GM18870 (cell line): ENCODE data around the gene CFAP77.

Experiments
- ATAC-seq: cut with Tn5 transposase; IDR thresholded peaks from one replicate; pipeline ENCODE4 v1.9.1; 2021; ENCODE audit warnings: moderate library complexity; ENCODE audit not compliant: unreplicated experiment

Gene CFAP77

GRCh38 chr9:132591751-132592314 lies 181.8 kb downstream of the CFAP77 start:
- no peak for ATAC-seq

DNA sequence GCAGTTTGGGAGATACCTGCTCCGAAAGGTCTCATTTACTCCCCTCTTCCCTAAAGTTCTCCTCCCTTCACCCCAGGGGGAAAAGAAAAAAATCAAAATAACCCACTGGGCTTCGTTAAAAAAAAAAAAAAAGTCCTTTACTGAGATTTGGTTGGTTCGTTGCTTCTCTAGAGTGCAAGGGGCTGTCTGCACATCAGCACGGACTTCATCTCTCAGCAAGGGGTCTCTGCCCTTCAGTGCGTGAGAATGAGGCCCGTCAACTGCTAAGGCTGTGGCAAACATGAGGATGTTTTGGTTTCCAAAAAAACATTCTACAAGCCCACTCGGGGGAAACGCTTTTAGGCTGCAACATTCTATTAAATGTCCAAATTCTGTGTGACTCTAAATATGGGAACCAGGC lies 182.4 kb downstream of the CFAP77 start:
- no peak for ATAC-seq

DNA sequence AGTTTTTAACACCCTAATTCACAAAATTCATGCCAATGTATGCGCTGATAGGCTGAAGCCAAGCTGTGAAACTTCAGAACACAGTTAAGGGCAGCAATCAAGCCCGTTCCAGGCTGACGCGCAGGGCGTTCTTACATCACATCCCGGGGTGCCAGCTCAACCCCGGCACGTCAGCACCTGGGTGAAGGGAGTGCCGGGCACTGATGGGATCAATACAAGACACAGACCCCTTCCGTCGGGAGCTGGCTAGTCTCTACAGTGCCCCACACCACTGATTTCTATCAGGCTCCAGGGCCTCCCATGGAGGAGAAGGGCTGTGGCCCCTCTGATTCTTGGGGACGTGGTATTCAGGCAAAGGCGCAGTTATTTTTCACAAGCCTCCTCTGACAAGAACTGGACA lies 184.4 kb downstream of the CFAP77 start:
- no peak for ATAC-seq

- no peak for ATAC-seq
Observed at GRCh38 chr9:132595319-132595718, 185.3 kb downstream of the CFAP77 start.

- no peak for ATAC-seq
Observed at GRCh38 chr9:132596200-132596599, 186.2 kb downstream of the CFAP77 start.

GRCh38 chr9:132597073-132597775 lies 187.2 kb downstream of the CFAP77 start:
- no peak for ATAC-seq

- no peak for ATAC-seq
Observed at GRCh38 chr9:132600326-132600984, 190.4 kb downstream of the CFAP77 start.

GRCh38 chr9:132602207-132602606 lies 192.2 kb downstream of the CFAP77 start:
- no peak for ATAC-seq

DNA sequence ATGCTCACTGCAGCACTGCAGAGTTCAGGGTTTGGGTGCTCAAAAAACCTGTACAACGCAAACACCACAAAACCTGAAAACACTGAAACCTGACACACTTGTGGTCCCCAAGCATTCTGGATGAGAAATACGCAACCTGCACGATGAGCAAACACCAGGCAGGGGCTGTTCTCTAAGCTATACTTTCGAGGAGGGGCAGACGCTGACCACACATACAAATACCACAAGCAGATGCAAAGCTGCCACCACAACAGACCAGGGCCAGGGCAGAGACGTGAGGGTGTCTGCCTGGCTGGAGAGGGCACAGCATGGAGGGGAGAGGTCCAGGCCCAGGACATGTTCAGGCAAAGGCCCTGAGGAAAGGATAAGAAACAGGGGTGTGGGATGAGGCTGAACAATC lies 195.4 kb downstream of the CFAP77 start:
- ATAC-seq = no peak

- no peak for ATAC-seq
Observed at GRCh38 chr9:132606066-132606465, 196.1 kb downstream of the CFAP77 start.

DNA sequence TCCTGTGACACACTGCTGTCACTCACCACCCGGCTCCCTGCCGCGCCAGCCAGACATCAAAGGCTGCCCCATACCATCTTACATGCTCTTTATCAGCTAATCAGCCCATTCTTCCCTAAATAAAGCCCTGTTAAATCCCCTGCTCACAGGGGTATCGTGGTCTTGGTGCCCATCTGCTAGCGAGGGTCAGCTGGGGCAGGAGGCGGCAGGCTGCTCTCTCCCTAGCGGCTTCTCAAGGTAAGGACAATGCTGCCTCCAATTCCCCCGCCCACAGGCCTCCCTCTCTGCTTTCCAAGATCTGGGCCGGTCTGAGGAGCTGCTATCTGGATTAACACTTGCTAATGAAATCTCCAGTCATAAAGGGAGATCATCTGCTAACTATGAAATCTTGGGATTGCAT lies 199.2 kb downstream of the CFAP77 start:
- ATAC-seq = no peak

GRCh38 chr9:132609829-132610228 lies 199.8 kb downstream of the CFAP77 start:
- no peak for ATAC-seq

GRCh38 chr9:132610661-132611060 lies 200.7 kb downstream of the CFAP77 start:
- no peak for ATAC-seq

GRCh38 chr9:132614324-132614723 lies 204.3 kb downstream of the CFAP77 start:
- ATAC-seq = no peak

DNA sequence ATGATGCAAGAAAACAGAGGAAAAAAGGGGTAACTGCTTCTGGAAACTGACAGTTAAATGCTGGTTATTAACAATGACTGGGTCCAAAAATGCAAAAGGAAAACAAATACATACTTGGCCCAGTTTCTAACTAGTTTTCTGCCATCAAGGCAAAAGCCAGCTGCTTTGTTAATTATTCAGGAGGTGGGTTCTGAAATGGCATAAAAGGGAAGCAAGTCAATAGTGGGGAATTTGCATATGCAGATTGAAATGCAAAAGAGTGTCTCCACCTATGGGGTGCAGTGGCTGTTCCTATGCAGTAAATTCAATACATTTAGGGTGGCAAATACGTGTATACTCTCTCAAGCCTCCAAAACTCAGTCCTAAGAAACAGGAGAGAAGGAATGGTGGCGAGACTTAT lies 205.8 kb downstream of the CFAP77 start:
- ATAC-seq = no peak

DNA sequence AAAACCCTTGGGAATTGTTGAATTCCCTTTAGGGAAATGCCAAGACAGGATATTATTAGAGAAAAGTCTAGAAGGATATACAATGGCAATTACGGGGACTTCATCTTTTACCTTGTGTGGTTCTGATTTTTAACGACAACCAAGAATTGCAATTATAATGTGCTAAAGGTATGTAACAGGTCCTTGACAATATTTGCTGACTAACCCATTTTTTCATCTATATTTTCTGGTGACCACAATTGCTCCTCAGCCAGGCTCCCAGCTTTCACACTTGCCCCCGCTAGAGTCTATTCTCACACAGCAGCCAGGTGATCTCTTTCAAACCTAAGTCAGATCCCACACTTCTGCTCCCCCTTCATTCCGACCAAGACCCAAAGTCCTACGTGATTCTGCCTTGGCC lies 206.7 kb downstream of the CFAP77 start:
- no peak for ATAC-seq

DNA sequence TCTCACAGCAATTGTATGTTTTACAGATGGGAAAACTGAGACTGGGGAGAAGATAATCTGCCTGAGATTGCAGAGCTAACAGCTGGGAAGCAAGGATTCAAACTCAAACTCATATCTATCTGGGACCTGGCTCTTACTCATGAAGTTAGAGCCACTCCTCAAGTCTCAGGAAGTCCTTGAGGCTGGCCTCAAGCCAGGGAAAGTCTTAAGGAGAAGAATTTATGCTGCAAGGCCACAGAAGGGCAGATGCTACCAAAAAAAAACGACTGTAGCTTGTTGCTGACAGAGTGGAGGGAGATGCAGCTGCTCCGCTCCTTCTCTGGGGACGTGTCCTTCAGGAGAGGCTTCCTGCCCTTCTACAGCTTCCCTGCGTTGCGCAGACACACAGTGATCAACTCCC lies 212.1 kb downstream of the CFAP77 start:
- no peak for ATAC-seq
